ENCODE measurements around the gene FBXO33.
A peak's percentile ranks its signal among the peaks of the same experiment; 100 is the strongest.

FBXO33 gene

DNA sequence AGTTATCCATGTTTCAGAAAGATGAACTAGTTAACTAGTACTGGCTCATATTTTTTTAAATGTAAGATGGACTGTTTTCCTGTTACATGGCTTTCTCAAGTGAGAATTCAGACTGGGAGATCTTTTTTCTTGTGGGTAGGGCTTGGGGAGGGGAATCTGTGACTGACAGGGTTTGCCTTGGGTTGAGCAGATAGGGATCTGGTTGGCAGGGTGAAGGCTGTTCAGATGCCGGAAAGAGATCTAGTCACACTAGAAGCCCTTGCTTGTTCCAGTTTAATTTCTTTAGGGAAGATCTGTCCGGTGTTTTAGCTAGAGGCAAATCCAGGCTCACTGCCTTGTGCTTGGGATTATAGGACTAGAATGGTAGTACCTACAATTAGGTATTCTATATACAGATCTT, 63.2 kb downstream of the FBXO33 start:
- H3K4me3 ChIP-seq (ENCODE audit: low read depth, low read length, poor library complexity, severe bottlenecking): no peak overlapping the region
- H3K9me2 ChIP-seq (ENCODE audit: low read depth, low read length): no peaks in the 10 kb centered on the region
- no peak overlapping the region for H3K9ac ChIP-seq (ENCODE audit: low read length)
- TF ChIP-seq, protein P1, sequence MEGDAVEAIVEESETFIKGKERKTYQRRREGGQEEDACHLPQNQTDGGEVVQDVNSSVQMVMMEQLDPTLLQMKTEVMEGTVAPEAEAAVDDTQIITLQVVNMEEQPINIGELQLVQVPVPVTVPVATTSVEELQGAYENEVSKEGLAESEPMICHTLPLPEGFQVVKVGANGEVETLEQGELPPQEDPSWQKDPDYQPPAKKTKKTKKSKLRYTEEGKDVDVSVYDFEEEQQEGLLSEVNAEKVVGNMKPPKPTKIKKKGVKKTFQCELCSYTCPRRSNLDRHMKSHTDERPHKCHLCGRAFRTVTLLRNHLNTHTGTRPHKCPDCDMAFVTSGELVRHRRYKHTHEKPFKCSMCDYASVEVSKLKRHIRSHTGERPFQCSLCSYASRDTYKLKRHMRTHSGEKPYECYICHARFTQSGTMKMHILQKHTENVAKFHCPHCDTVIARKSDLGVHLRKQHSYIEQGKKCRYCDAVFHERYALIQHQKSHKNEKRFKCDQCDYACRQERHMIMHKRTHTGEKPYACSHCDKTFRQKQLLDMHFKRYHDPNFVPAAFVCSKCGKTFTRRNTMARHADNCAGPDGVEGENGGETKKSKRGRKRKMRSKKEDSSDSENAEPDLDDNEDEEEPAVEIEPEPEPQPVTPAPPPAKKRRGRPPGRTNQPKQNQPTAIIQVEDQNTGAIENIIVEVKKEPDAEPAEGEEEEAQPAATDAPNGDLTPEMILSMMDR (IDR thresholded peaks at IDR 0.05; ENCODE audit: low read length): no peak
- no peak for TF ChIP-seq EZH2 (IDR thresholded peaks at IDR 0.05; ENCODE audit: borderline replicate concordance, low read length)
- H2AFZ ChIP-seq (ENCODE audit: low read length): no peak overlapping the region
- H3K9me3 ChIP-seq (ENCODE audit: low read length): no peaks in the 10 kb centered on the region
- H4K20me1 ChIP-seq (ENCODE audit: insufficient read depth, low read length): no peaks in the 10 kb centered on the region
- no peaks in the 10 kb centered on the region for H3K4me1 ChIP-seq (ENCODE audit: insufficient read depth, low read length, severe bottlenecking)
- no peak overlapping the region for H3K4me2 ChIP-seq (ENCODE audit: low read length)
- H3K27me3 ChIP-seq (ENCODE audit: insufficient read depth, low read length): no peaks in the 10 kb centered on the region
- no peaks in the 10 kb centered on the region for H3K36me3 ChIP-seq (ENCODE audit: insufficient read depth, low read length)
- H3K79me2 ChIP-seq (ENCODE audit: insufficient read depth, low read length): no peaks in the 10 kb centered on the region
- no peaks in the 10 kb centered on the region for H3F3A ChIP-seq (ENCODE audit: insufficient read depth, low read length)
- H3K27ac ChIP-seq (ENCODE audit: low read depth, low read length, poor library complexity, severe bottlenecking): no peak overlapping the region

DNA sequence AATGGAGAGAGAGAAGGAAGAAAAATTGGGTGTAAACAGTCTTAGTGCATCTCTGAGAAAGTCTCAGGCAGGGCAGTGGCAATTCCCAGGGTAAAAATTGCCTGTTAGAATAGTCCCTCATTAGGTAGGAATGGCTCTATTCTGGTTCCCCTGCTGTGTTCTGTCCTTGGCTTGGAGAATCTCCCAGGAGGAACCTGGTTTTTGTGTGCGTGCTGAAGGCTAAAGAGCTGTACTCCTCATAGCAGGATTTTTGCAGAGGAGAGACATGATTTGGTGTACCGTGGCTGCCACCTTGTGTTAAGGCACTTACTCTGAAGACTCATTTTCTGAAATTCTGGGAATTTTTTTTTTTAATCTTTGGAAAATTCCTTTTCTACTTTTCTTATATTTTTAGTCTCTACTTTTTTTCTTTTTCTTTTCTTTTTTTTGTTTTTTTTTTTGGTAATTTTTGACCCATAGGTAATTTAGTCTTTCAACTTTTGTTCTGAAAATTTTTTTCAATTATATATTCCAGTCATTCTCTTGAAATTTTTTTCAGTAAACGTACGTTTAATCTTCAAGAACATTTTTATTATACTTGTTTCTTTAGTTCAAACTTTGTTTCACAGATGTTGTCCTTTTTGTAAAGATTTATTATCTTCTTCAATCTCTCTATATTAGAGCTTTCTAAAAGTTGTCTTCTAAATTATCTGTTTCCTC, 63.8 kb downstream of the FBXO33 start:
- no peaks in the 10 kb centered on the region for H3K9me3 ChIP-seq (ENCODE audit: low read length)
- H3K9me2 ChIP-seq (ENCODE audit: low read depth, low read length): no peaks in the 10 kb centered on the region
- H3K4me1 ChIP-seq (ENCODE audit: insufficient read depth, low read length, severe bottlenecking): no peaks in the 10 kb centered on the region
- no peak overlapping the region for H2AFZ ChIP-seq (ENCODE audit: low read length)
- H3K27ac ChIP-seq (ENCODE audit: low read depth, low read length, poor library complexity, severe bottlenecking): no peak overlapping the region
- H3F3A ChIP-seq (ENCODE audit: insufficient read depth, low read length): no peaks in the 10 kb centered on the region
- no peaks in the 10 kb centered on the region for H4K20me1 ChIP-seq (ENCODE audit: insufficient read depth, low read length)
- TF ChIP-seq EZH2 (IDR thresholded peaks at IDR 0.05; ENCODE audit: borderline replicate concordance, low read length): no peak
- TF ChIP-seq, protein P1 (IDR thresholded peaks at IDR 0.05; ENCODE audit: low read length): peak; percentile 62
- H3K4me2 ChIP-seq (ENCODE audit: low read length): no peak overlapping the region
- 0 out of 2 replicates have a peak, but pooled peaks cover 4% of the 10 kb centered on the region for H3K36me3 ChIP-seq (ENCODE audit: insufficient read depth, low read length)
- no peaks in the 10 kb centered on the region for H3K27me3 ChIP-seq (ENCODE audit: insufficient read depth, low read length)
- no peak overlapping the region for H3K4me3 ChIP-seq (ENCODE audit: low read depth, low read length, poor library complexity, severe bottlenecking)
- H3K79me2 ChIP-seq (ENCODE audit: insufficient read depth, low read length): no peaks in the 10 kb centered on the region
- no peak overlapping the region for H3K9ac ChIP-seq (ENCODE audit: low read length)

DNA sequence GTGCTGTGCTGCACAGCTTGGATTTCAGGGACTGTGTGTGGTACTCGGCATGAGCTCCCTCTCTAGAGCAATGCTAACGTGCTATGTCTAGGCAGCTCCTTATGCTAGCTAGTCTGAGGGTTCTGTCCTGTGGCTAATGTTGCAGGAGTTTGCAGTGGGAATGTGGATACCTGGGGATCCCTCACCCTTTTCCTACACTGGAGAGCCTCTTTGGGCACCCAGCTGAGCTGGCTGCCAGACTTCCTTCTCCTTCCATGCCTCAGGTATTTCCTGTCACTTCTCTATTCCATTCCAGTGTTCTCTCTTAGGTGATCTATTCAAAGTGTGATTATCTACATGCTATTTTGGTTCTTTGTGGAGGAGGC, 64.9 kb downstream of the FBXO33 start:
- Histone ChIP-seq H3K4me2 (ENCODE audit: low read length) (no peak overlapping the region), H3F3A (ENCODE audit: insufficient read depth, low read length) (no peaks in the 10 kb centered on the region), H4K20me1 (ENCODE audit: insufficient read depth, low read length) (no peaks in the 10 kb centered on the region), H3K79me2 (ENCODE audit: insufficient read depth, low read length) (no peaks in the 10 kb centered on the region), H3K36me3 (ENCODE audit: insufficient read depth, low read length) (0 out of 2 replicates have a peak, but pooled peaks cover 4% of the 10 kb centered on the region), H3K27me3 (ENCODE audit: insufficient read depth, low read length) (no peaks in the 10 kb centered on the region), H2AFZ (ENCODE audit: low read length) (no peak overlapping the region), H3K4me3 (ENCODE audit: low read depth, low read length, poor library complexity, severe bottlenecking) (no peak overlapping the region), H3K9me3 (ENCODE audit: low read length) (no peaks in the 10 kb centered on the region), H3K9ac (ENCODE audit: low read length) (no peak overlapping the region), H3K4me1 (ENCODE audit: insufficient read depth, low read length, severe bottlenecking) (no peaks in the 10 kb centered on the region), H3K9me2 (ENCODE audit: low read depth, low read length) (no peaks in the 10 kb centered on the region), H3K27ac (ENCODE audit: low read depth, low read length, poor library complexity, severe bottlenecking) (no peak overlapping the region)
- TF ChIP-seq, protein P1 (IDR thresholded peaks at IDR 0.05; ENCODE audit: low read length): no peak
- no peak for TF ChIP-seq EZH2 (IDR thresholded peaks at IDR 0.05; ENCODE audit: borderline replicate concordance, low read length)

Data from OCI-LY1 (cell line).